Liver (tissue), 9 donors: ENCODE results near the gene NPIPA5. TPM values are rescaled to one million over a fixed set of nuclear protein-coding genes. Genes with fewer than 3 reads are reported as not detected.
"Not testable (repeated sequence)": the region's sequence is repeated elsewhere in the genome, so short reads cannot be mapped to it uniquely, and the experiment has no call there.

ENCODE experiments used
- DNase-seq: peaks from one replicate; pipeline ENCODE4 v3.0.0-alpha.2; 2017; ENCODE audit warnings: low spot score
- H3K27ac ChIP-seq, 2 donors: one replicate each; pipeline ENCODE4 v1.7.0; 2013; ENCODE audit warnings: inconsistent platforms in 2 of 2, low read length in 2 of 2, control low read depth in 1 of 2, low read depth in 1 of 2, mild to moderate bottlenecking in 1 of 2
- H3K27me3 ChIP-seq, 4 donors: one replicate each; pipeline versions ENCODE4 v1.6.1 to v1.7.0; 2013; ENCODE audit warnings: low read length in 3 of 4, inconsistent platforms in 1 of 4, mild to moderate bottlenecking in 1 of 4, moderate library complexity in 1 of 4; ENCODE audit not compliant: control insufficient read depth in 4 of 4, insufficient read depth in 4 of 4
- H3K36me3 ChIP-seq, 4 donors: one replicate each; pipeline versions ENCODE4 v1.6.1 to v1.7.0; 2013; ENCODE audit warnings: low read length in 3 of 4, mild to moderate bottlenecking in 3 of 4, low read depth in 1 of 4, moderate library complexity in 1 of 4; ENCODE audit not compliant: control insufficient read depth in 4 of 4, insufficient read depth in 3 of 4
- H3K4me1 ChIP-seq, 4 donors: one replicate each; pipeline versions ENCODE4 v1.6.1 to v1.7.0; 2013; ENCODE audit warnings: low read length in 3 of 4, mild to moderate bottlenecking in 3 of 4, moderate library complexity in 1 of 4; ENCODE audit not compliant: control insufficient read depth in 4 of 4, insufficient read depth in 4 of 4
- H3K4me3 ChIP-seq, 3 donors: one replicate each; pipeline versions ENCODE4 v1.6.1 to v1.7.0; 2013; ENCODE audit warnings: low read length in 3 of 3, control low read depth in 1 of 3, low read depth in 1 of 3, mild to moderate bottlenecking in 1 of 3
- H3K9ac ChIP-seq, 2 donors: one replicate each; pipeline ENCODE4 v1.7.0; 2013; ENCODE audit warnings: low read length in 2 of 2, mild to moderate bottlenecking in 2 of 2, moderate library complexity in 2 of 2, control low read depth in 1 of 2, low read depth in 1 of 2
- H3K9me3 ChIP-seq, 4 donors: one replicate each; pipeline versions ENCODE4 v1.6.1 to v1.7.0; 2013; ENCODE audit warnings: low read length in 3 of 4; ENCODE audit not compliant: control insufficient read depth in 4 of 4
- CTCF ChIP-seq: fragments of 150-350 bp; IDR thresholded peaks from 2 replicates; pipeline ENCODE4 v1.5.1; 2017; ENCODE audit warnings: improper control_type of control experiment, low read depth, low read length; ENCODE audit not compliant: missing input control
- EGR1 ChIP-seq, 2 donors: IDR thresholded peaks; 2 replicates each; pipeline ENCODE4 v1.6.1; 2016 to 2018; ENCODE audit warnings: antibody characterized with exemption in 2 of 2, low read depth in 2 of 2
- FOXA1 ChIP-seq: IDR thresholded peaks from 2 replicates; pipeline ENCODE4 v1.6.1; 2016; ENCODE audit warnings: antibody characterized with exemption
- FOXA2 ChIP-seq: IDR thresholded peaks from 2 replicates; pipeline ENCODE4 v1.6.1; 2016; ENCODE audit warnings: antibody characterized with exemption
- GABPA ChIP-seq, 2 donors: IDR thresholded peaks in 1 of 2; conservative IDR thresholded peaks in 1 of 2; 2 replicates each; pipeline ENCODE4 v1.6.1; 2016; ENCODE audit warnings: antibody characterized with exemption in 2 of 2, mild to moderate bottlenecking in 1 of 2, moderate library complexity in 1 of 2
- HNF4A ChIP-seq, 2 donors: conservative IDR thresholded peaks; 2 replicates each; pipeline ENCODE4 v1.6.1; 2016; ENCODE audit warnings: antibody characterized with exemption in 2 of 2, mild to moderate bottlenecking in 2 of 2
- HNF4G ChIP-seq: IDR thresholded peaks from 2 replicates; pipeline ENCODE4 v1.6.1; 2016; ENCODE audit warnings: antibody characterized with exemption
- JUND ChIP-seq, 2 donors: IDR thresholded peaks; 2 replicates each; pipeline ENCODE4 v1.6.1; 2016; ENCODE audit warnings: antibody characterized with exemption in 2 of 2
- NR2F2 ChIP-seq: IDR thresholded peaks from 2 replicates; pipeline ENCODE4 v1.6.1; 2016; ENCODE audit warnings: antibody characterized with exemption
- RAD21 ChIP-seq, 2 donors: IDR thresholded peaks; 2 replicates each; pipeline ENCODE4 v1.6.1; 2016; ENCODE audit warnings: antibody characterized with exemption in 2 of 2, mild to moderate bottlenecking in 2 of 2
- REST ChIP-seq: IDR thresholded peaks from 2 replicates; pipeline ENCODE4 v1.6.1; 2016; ENCODE audit warnings: antibody characterized with exemption, mild to moderate bottlenecking
- RXRA ChIP-seq, 2 donors: IDR thresholded peaks; 2 replicates each; pipeline ENCODE4 v1.6.1; 2017 to 2018; ENCODE audit warnings: antibody characterized with exemption in 2 of 2, mild to moderate bottlenecking in 1 of 2
- SP1 ChIP-seq: IDR thresholded peaks from 2 replicates; pipeline ENCODE4 v1.6.1; 2018; ENCODE audit warnings: antibody characterized with exemption, mild to moderate bottlenecking
- TAF1 ChIP-seq: conservative IDR thresholded peaks from 2 replicates; pipeline ENCODE4 v1.6.1; 2016; ENCODE audit warnings: antibody characterized with exemption, mild to moderate bottlenecking
- YY1 ChIP-seq: IDR thresholded peaks from 2 replicates; pipeline ENCODE4 v1.6.1; 2016; ENCODE audit warnings: antibody characterized with exemption, mild to moderate bottlenecking
- WGBS: extraction: QIAGEN DNeasy Blood & Tissue Kit; methylation state at CpG from one replicate; pipeline ENCODE4 v1.1.7; 2013; 5-methylcytosine and 5-hydroxymethylcytosine counted together
- polyA plus RNA-seq, 2 donors: library from polyadenylated mRNA; stranded (reverse) in 1 of 2; unstranded in 1 of 2; fragments of 200-250 nt in 1 of 2; fragments of >200 nt in 1 of 2; fragmentation: Nextera tagmentation in 1 of 2; extraction: Ambion mirVana in 1 of 2; gene quantifications; one replicate each; pipeline versions ENCODE4 v1.2.1 to v1.2.3, GENCODE V29; 2013 to 2015
- total RNA-seq, 2 donors: library from RNA; depleted of rRNA; stranded (reverse); fragments of >200 nt; gene quantifications; one replicate each; pipeline ENCODE4 v1.2.3, GENCODE V29; 2014
- TF ChIP-seq, protein P1 (sequence below): IDR thresholded peaks from 2 replicates; pipeline ENCODE4 v1.6.1; 2016; ENCODE audit warnings: antibody characterized with exemption
- TF ChIP-seq, protein P2 (sequence below): IDR thresholded peaks from 2 replicates; pipeline ENCODE4 v1.6.1; 2016; ENCODE audit warnings: antibody characterized with exemption
- donor health status: healthy.
- donor health status: healthy.
- donor health status: healthy.
- donor health status: healthy.
- donor health status: healthy.

The NPIPA5 gene
- total and polyA plus RNA-seq, 4 donors, result 1.0 to 5.1 (median 1.8) TPM; not detected in 1

DNA sequence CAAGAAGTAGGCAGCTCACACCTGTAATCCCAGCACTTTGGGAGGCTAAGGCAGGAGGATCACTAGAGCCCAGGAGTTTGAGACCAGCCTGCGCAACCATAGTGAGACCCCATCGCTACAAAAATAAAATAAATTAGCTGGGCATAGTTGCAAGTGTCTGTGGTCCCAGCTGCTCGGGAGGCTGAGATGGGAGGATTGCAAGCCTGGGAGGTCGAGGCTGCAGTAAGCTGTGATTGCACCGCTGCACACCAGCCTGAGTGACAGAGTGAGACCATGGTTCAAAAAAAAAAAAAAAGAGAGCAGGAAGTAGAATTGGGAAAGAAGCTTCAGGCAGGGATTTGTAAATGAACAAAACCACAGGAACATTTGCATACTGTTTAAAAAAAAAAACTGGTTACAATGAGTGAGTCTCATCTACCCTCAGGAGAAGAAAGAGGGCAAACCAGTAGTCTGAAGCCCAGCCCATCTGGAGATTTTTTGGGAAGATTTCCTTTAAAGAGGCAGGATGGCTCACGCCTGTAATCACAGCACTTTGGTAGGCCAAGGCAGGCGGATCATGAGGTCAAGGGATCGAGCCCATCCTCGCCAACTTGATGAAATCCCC is 25.4 kb upstream of the NPIPA5 start (continued):
- TF ChIP-seq EGR1 (IDR thresholded peaks at IDR 0.05; ENCODE audit: low read depth in 2 of 2) (no peak), TAF1 (no peak), JUND (IDR thresholded peaks at IDR 0.05) (no peak), RXRA (IDR thresholded peaks at IDR 0.05) (no peak), GABPA (IDR thresholded peaks at IDR 0.05 in 1 of 2, conservative IDR thresholded peaks at IDR 0.05 in 1 of 2) (no peak), SP1 (no peak)
- TF ChIP-seq, protein P1, sequence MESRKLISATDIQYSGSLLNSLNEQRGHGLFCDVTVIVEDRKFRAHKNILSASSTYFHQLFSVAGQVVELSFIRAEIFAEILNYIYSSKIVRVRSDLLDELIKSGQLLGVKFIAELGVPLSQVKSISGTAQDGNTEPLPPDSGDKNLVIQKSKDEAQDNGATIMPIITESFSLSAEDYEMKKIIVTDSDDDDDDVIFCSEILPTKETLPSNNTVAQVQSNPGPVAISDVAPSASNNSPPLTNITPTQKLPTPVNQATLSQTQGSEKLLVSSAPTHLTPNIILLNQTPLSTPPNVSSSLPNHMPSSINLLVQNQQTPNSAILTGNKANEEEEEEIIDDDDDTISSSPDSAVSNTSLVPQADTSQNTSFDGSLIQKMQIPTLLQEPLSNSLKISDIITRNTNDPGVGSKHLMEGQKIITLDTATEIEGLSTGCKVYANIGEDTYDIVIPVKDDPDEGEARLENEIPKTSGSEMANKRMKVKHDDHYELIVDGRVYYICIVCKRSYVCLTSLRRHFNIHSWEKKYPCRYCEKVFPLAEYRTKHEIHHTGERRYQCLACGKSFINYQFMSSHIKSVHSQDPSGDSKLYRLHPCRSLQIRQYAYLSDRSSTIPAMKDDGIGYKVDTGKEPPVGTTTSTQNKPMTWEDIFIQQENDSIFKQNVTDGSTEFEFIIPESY, result no peak

DNA sequence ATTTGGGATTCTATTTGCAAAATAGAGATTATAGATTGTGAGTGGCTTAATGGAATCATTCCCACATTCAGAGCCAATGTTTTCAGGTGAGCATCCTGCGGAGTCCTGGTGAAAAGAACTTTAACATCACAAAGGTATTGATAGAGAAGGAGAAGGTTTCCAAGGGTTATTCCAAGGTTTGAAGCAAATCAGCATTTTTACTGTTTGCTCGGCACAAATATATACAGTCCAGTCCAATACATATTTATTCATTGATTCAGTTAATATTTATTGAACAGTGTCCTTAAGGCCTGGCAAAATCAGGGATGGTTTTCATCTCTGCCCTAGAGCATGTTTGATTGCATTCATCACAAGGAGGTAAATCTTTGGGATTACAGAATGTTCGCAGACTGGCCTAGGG is 23.9 kb upstream of the NPIPA5 start:
- Histone ChIP-seq H3K36me3 (peaks cover 0 to 3% (median 0%) of the 10 kb centered on the region in 4 donors), H3K4me1 (peaks cover 1 to 31% (median 22%) of the 10 kb centered on the region in 4 donors), H3K9me3 (no peaks in the 10 kb centered on the region), H3K9ac (no peak overlapping the region), H3K4me3 (no peak overlapping the region), H3K27me3 (no peaks in the 10 kb centered on the region), H3K27ac (no peak overlapping the region)
- 69% methylated on average over 3 of the region's 3 CpGs for WGBS
- DNase-seq, result no peak
- no peak for TF ChIP-seq SP1
- TF ChIP-seq RXRA (IDR thresholded peaks at IDR 0.05), result no peak
- no peak for TF ChIP-seq FOXA2
- TF ChIP-seq NR2F2, result no peak
- TF ChIP-seq CTCF, result no peak
- no peak for TF ChIP-seq HNF4A (conservative IDR thresholded peaks at IDR 0.05)
- TF ChIP-seq TAF1, result no peak
- TF ChIP-seq FOXA1, result no peak
- no peak for TF ChIP-seq GABPA (IDR thresholded peaks at IDR 0.05 in 1 of 2, conservative IDR thresholded peaks at IDR 0.05 in 1 of 2)
- TF ChIP-seq YY1, result no peak
- TF ChIP-seq HNF4G, result no peak
- TF ChIP-seq EGR1 (IDR thresholded peaks at IDR 0.05; ENCODE audit: low read depth in 2 of 2), result no peak
- no peak for TF ChIP-seq RAD21 (IDR thresholded peaks at IDR 0.05)
- no peak for TF ChIP-seq REST
- TF ChIP-seq, protein P2, sequence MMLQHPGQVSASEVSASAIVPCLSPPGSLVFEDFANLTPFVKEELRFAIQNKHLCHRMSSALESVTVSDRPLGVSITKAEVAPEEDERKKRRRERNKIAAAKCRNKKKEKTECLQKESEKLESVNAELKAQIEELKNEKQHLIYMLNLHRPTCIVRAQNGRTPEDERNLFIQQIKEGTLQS, result no peak
- TF ChIP-seq, protein P1, result no peak

GRCh38 chr16:15400314-15400713 is 22.2 kb upstream of the NPIPA5 start:
- H3K27me3 ChIP-seq, H3K9me3 ChIP-seq, H3K4me3 ChIP-seq, H3K27ac ChIP-seq, H3K9ac ChIP-seq, DNase-seq, H3K36me3 ChIP-seq: not testable (repeated sequence)
- WGBS, result 93% methylated on average over 6 of the region's 6 CpGs
- H3K4me1 ChIP-seq, result peaks cover 4 to 37% (median 22%) of the 10 kb centered on the region in 4 donors
